Mammary epithelial cell (primary cell): ENCODE data around the gene CARHSP1.

ENCODE experiments used
- EZH2 ChIP-seq: IDR thresholded peaks from 2 replicates; pipeline ENCODE4 v1.6.1; 2012; ENCODE audit warnings: low read length, inconsistent platforms, borderline replicate concordance
- TF ChIP-seq, protein P1 (sequence below), 2 donors: IDR thresholded peaks in 1 of 2; conservative IDR thresholded peaks in 1 of 2; 2 replicates each; pipeline ENCODE4 v1.5.1; 2011 to 2012; ENCODE audit warnings: inconsistent platforms in 2 of 2, low read length in 2 of 2, mild to moderate bottlenecking in 2 of 2, control low read depth in 1 of 2, low read depth in 1 of 2; ENCODE audit not compliant: insufficient read depth in 1 of 2; ENCODE audit errors: extremely low read depth in 1 of 2

DNA sequence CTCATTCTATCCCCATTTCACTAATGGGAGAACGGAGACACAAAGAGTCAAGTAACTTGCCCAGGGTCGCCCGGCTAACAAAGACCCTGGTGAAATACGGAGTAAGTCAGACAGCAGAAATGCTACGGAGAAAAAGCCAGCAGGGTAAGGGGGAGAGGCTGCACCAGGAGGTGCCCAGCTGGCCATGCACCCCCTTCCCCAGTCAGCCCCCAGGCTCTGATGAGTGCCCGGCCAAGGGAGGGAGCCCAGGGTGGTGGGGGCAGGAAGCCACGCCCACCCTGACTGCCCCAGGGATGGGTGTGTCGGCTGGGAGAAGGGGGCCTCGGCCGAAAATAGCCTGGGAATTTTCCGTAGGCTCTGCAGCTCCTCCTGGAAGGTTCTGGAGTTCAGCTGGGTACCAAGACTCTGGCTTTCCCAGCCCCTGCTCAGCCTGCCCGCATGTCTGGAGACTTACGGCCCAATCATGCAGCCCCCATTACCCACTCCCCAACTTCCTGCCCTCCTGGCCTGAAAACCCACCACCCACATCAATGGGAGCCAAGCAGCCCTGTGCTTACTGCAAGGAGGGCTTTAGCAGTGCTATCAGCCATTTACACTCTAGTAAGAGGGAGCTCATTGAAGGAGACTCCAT lies 4.2 kb downstream of the CARHSP1 start:
- TF ChIP-seq, protein P1, sequence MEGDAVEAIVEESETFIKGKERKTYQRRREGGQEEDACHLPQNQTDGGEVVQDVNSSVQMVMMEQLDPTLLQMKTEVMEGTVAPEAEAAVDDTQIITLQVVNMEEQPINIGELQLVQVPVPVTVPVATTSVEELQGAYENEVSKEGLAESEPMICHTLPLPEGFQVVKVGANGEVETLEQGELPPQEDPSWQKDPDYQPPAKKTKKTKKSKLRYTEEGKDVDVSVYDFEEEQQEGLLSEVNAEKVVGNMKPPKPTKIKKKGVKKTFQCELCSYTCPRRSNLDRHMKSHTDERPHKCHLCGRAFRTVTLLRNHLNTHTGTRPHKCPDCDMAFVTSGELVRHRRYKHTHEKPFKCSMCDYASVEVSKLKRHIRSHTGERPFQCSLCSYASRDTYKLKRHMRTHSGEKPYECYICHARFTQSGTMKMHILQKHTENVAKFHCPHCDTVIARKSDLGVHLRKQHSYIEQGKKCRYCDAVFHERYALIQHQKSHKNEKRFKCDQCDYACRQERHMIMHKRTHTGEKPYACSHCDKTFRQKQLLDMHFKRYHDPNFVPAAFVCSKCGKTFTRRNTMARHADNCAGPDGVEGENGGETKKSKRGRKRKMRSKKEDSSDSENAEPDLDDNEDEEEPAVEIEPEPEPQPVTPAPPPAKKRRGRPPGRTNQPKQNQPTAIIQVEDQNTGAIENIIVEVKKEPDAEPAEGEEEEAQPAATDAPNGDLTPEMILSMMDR (conservative IDR thresholded peaks at IDR 0.05 in 1 of 2, IDR thresholded peaks at IDR 0.05 in 1 of 2; ENCODE audit: extremely low read depth in 1 of 2, insufficient read depth in 1 of 2, low read depth in 1 of 2, low read length in 2 of 2) = no peak
- no peak for TF ChIP-seq EZH2
